Activated CD8-positive, alpha-beta T cell treated with anti-CD3 and anti-CD28 coated beads, Interleukin-2, amount 10 ng/mL, durations not matched to agents 7 days and 5 days (primary cell): ENCODE data around the gene NSUN7. TPM values are rescaled to one million over a fixed set of nuclear protein-coding genes. Genes with fewer than 3 reads are reported as not detected.

Experiments used
- ATAC-seq: fragments of 150-1000 bp; cut with Tn5 transposase; one replicate; pipeline ENCODE4 v1.10.0; 2021; ENCODE audit warnings: moderate library complexity
- CTCF ChIA-PET: fragments of 350-600 bp; sonication (Branson Sonifier 250); formaldehyde crosslinking; loops from one replicate; lab custom pipeline; 2021; ENCODE audit warnings: antibody characterized with exemption; lab: Charles Lee
- POLR2A ChIA-PET: fragments of 350-600 bp; sonication (Branson Sonifier 250); formaldehyde crosslinking; loops from one replicate; lab custom pipeline; 2021; ENCODE audit warnings: antibody characterized with exemption; lab: Charles Lee
- DNase-seq: peaks from one replicate; pipeline ENCODE4 v3.0.0-alpha.2; 2020
- H3K27ac Mint-ChIP-seq: one replicate; pipeline ENCODE4 v1.8.0; 2021; ENCODE audit warnings: mild to moderate bottlenecking, mixed read lengths
- H3K27me3 Mint-ChIP-seq: one replicate; pipeline ENCODE4 v1.8.0; 2021; ENCODE audit warnings: low read depth, mixed read lengths
- H3K36me3 Mint-ChIP-seq: one replicate; pipeline ENCODE4 v1.8.0; 2021; ENCODE audit warnings: low read depth, mixed read lengths
- H3K4me1 Mint-ChIP-seq: one replicate; pipeline ENCODE4 v1.8.0; 2021; ENCODE audit warnings: low read depth, mixed read lengths
- H3K4me3 Mint-ChIP-seq: one replicate; pipeline ENCODE4 v1.8.0; 2021; ENCODE audit warnings: mild to moderate bottlenecking, mixed read lengths
- H3K9me3 Mint-ChIP-seq: one replicate; pipeline ENCODE4 v1.8.0; 2022; ENCODE audit warnings: mixed read lengths; ENCODE audit not compliant: insufficient read depth
- total RNA-seq, 2 experiments: library from RNA; stranded (reverse); gene quantifications; one replicate each; pipeline ENCODE4 v1.2.3, GENCODE V29; 2021

Gene NSUN7
- total RNA-seq, 2 experiments from 2014 or later = 0.10 TPM; not detected in 1

- ChIA-PET CTCF (interaction anchor here (0.8 to 6.0 kb wide), 5 partner anchors 19 to 159 kb away, joined by 3 to 81 read pairs (median 4); no protein-coding TSS in a partner anchor), POLR2A (no interaction called here)
- no peak overlapping the region for H3K27ac Mint-ChIP-seq
- no peaks in the 10 kb centered on the region for H3K36me3 Mint-ChIP-seq
- H3K27me3 Mint-ChIP-seq = peaks cover 15% of the 10 kb centered on the region
- peaks cover 15% of the 10 kb centered on the region for H3K4me1 Mint-ChIP-seq
- no peak for DNase-seq
- no peaks in the 10 kb centered on the region for H3K9me3 Mint-ChIP-seq
- no peak overlapping the region for H3K4me3 Mint-ChIP-seq
- ATAC-seq = no peak
Observed at GRCh38 chr4:40737879-40738278, 11.9 kb upstream of the NSUN7 start.

- ChIA-PET POLR2A (interaction anchor here (0.6 kb wide), 1 partner anchor 102 kb away, joined by 3 read pairs; no protein-coding TSS in a partner anchor), CTCF (interaction anchor here (0.7 to 6.0 kb wide), 3 partner anchors 21 to 158 kb away, joined by 3 to 81 read pairs (median 4); no protein-coding TSS in a partner anchor)
- peaks cover 16% of the 10 kb centered on the region for H3K27me3 Mint-ChIP-seq
- H3K4me1 Mint-ChIP-seq = peaks cover 5% of the 10 kb centered on the region
- no peak overlapping the region for H3K4me3 Mint-ChIP-seq
- DNase-seq (no peak), ATAC-seq (no peak)
- H3K36me3 Mint-ChIP-seq = no peaks in the 10 kb centered on the region
- no peak overlapping the region for H3K27ac Mint-ChIP-seq
- H3K9me3 Mint-ChIP-seq = no peaks in the 10 kb centered on the region
Observed at GRCh38 chr4:40739347-40739746, 10.4 kb upstream of the NSUN7 start.

- Mint-ChIP-seq H3K36me3 (no peaks in the 10 kb centered on the region), H3K4me3 (no peak overlapping the region), H3K9me3 (no peaks in the 10 kb centered on the region), H3K27ac (no peak overlapping the region), H3K27me3 (peaks cover 23% of the 10 kb centered on the region), H3K4me1 (no peaks in the 10 kb centered on the region)
- POLR2A ChIA-PET = no interaction called here
- no peak for DNase-seq
- ATAC-seq = no peak
- CTCF ChIA-PET = interaction anchor here (1.5 kb wide), 1 partner anchor 9 kb away, joined by 4 read pairs; no protein-coding TSS in a partner anchor
Observed at GRCh38 chr4:40744218-40744617, 5.5 kb upstream of the NSUN7 start.

- H3K4me1 Mint-ChIP-seq = peaks cover 2% of the 10 kb centered on the region
- POLR2A ChIA-PET = no interaction called here
- no peak for ATAC-seq
- no peaks in the 10 kb centered on the region for H3K9me3 Mint-ChIP-seq
- DNase-seq = no peak
- no peak overlapping the region for H3K4me3 Mint-ChIP-seq
- no peaks in the 10 kb centered on the region for H3K36me3 Mint-ChIP-seq
- CTCF ChIA-PET = no interaction called here
- H3K27ac Mint-ChIP-seq = no peak overlapping the region
- peaks cover 29% of the 10 kb centered on the region for H3K27me3 Mint-ChIP-seq
Observed at GRCh38 chr4:40745285-40745984, 4.3 kb upstream of the NSUN7 start.

GRCh38 chr4:40747207-40747835 is 2.4 kb upstream of the NSUN7 start:
- ATAC-seq (no peak), DNase-seq (no peak)
- ChIA-PET CTCF (interaction anchor here (1.4 kb wide), 1 partner anchor 94 kb away, joined by 3 read pairs; no protein-coding TSS in a partner anchor), POLR2A (no interaction called here)
- no peak overlapping the region for H3K4me3 Mint-ChIP-seq
- H3K4me1 Mint-ChIP-seq = peaks cover 9% of the 10 kb centered on the region
- no peaks in the 10 kb centered on the region for H3K9me3 Mint-ChIP-seq
- no peaks in the 10 kb centered on the region for H3K36me3 Mint-ChIP-seq
- no peak overlapping the region for H3K27ac Mint-ChIP-seq
- H3K27me3 Mint-ChIP-seq = peaks cover 40% of the 10 kb centered on the region

- peak overlapping the region; percentile 62 for H3K4me3 Mint-ChIP-seq
- peaks cover 39% of the 10 kb centered on the region for H3K27me3 Mint-ChIP-seq
- ATAC-seq = no peak
- H3K36me3 Mint-ChIP-seq = no peaks in the 10 kb centered on the region
- DNase-seq = no peak
- peaks cover 3% of the 10 kb centered on the region for H3K9me3 Mint-ChIP-seq
- peaks cover 9% of the 10 kb centered on the region for H3K4me1 Mint-ChIP-seq
- ChIA-PET CTCF (no interaction called here), POLR2A (no interaction called here)
- no peak overlapping the region for H3K27ac Mint-ChIP-seq
Observed at GRCh38 chr4:40750461-40751258, 905 bp downstream of the NSUN7 start.

GRCh38 chr4:40755616-40756015 is 5.9 kb downstream of the NSUN7 start:
- peaks cover 29% of the 10 kb centered on the region for H3K27me3 Mint-ChIP-seq

GRCh38 chr4:40763228-40763716 is 13.5 kb downstream of the NSUN7 start:
- H3K36me3 Mint-ChIP-seq = no peaks in the 10 kb centered on the region
- ChIA-PET CTCF (no interaction called here), POLR2A (no interaction called here)
- H3K27me3 Mint-ChIP-seq = peaks cover 8% of the 10 kb centered on the region
- DNase-seq = peak; percentile 70
- H3K4me3 Mint-ChIP-seq = no peak overlapping the region
- peak; percentile 91 for ATAC-seq
- H3K27ac Mint-ChIP-seq = peak overlapping the region; percentile 39
- peaks cover 1% of the 10 kb centered on the region for H3K9me3 Mint-ChIP-seq
- H3K4me1 Mint-ChIP-seq = peaks cover 16% of the 10 kb centered on the region

More at GRCh38 chr4:40755616-40756015, 5.9 kb downstream of the NSUN7 start:
- DNase-seq (no peak), ATAC-seq (no peak)
- no peak overlapping the region for H3K4me3 Mint-ChIP-seq
- ChIA-PET POLR2A (no interaction called here), CTCF (interaction anchor here (1.1 kb wide), 1 partner anchor 88 kb away, joined by 3 read pairs; no protein-coding TSS in a partner anchor)
- H3K9me3 Mint-ChIP-seq = peaks cover 3% of the 10 kb centered on the region
- H3K4me1 Mint-ChIP-seq = peaks cover 5% of the 10 kb centered on the region
- H3K27ac Mint-ChIP-seq = no peak overlapping the region
- H3K36me3 Mint-ChIP-seq = no peaks in the 10 kb centered on the region

- DNase-seq (no peak), ATAC-seq (no peak)
- no peak overlapping the region for H3K27ac Mint-ChIP-seq
- peaks cover 6% of the 10 kb centered on the region for H3K4me1 Mint-ChIP-seq
- no peaks in the 10 kb centered on the region for H3K36me3 Mint-ChIP-seq
- CTCF ChIA-PET = no interaction called here
- POLR2A ChIA-PET = no interaction called here
- H3K4me3 Mint-ChIP-seq = no peak overlapping the region
- H3K9me3 Mint-ChIP-seq = peaks cover 3% of the 10 kb centered on the region
- peaks cover 22% of the 10 kb centered on the region for H3K27me3 Mint-ChIP-seq
Observed at GRCh38 chr4:40769266-40769665, 19.5 kb downstream of the NSUN7 start.

GRCh38 chr4:40778090-40778489 is 28.3 kb downstream of the NSUN7 start:
- ATAC-seq (no peak), DNase-seq (no peak)
- CTCF ChIA-PET = no interaction called here
- Mint-ChIP-seq H3K4me1 (peaks cover 4% of the 10 kb centered on the region), H3K27me3 (peaks cover 6% of the 10 kb centered on the region), H3K9me3 (no peaks in the 10 kb centered on the region), H3K4me3 (no peak overlapping the region), H3K36me3 (no peaks in the 10 kb centered on the region), H3K27ac (no peak overlapping the region)
- POLR2A ChIA-PET = no interaction called here

- no peak overlapping the region for H3K4me3 Mint-ChIP-seq
- ATAC-seq (no peak), DNase-seq (no peak)
- no peaks in the 10 kb centered on the region for H3K4me1 Mint-ChIP-seq
- POLR2A ChIA-PET = interaction anchor here (0.7 kb wide), 1 partner anchor 124 kb away, joined by 4 read pairs; no protein-coding TSS in a partner anchor
- no peaks in the 10 kb centered on the region for H3K9me3 Mint-ChIP-seq
- H3K36me3 Mint-ChIP-seq = no peaks in the 10 kb centered on the region
- CTCF ChIA-PET = no interaction called here
- H3K27ac Mint-ChIP-seq = no peak overlapping the region
- peaks cover 13% of the 10 kb centered on the region for H3K27me3 Mint-ChIP-seq
Observed at GRCh38 chr4:40782876-40783275, 33.1 kb downstream of the NSUN7 start.
